ENCODE results near the gene FBXO31. TPM values are rescaled to one million over a fixed set of nuclear protein-coding genes. Genes with fewer than 3 reads are reported as not detected.
"Not testable (repeated sequence)": the region's sequence is repeated elsewhere in the genome, so short reads cannot be mapped to it uniquely, and the experiment has no call there.

The FBXO31 gene
- total and polyA plus RNA-seq, 3 experiments from 2014 or later, result 27.4 to 40.9 (median 35.6) TPM

DNA sequence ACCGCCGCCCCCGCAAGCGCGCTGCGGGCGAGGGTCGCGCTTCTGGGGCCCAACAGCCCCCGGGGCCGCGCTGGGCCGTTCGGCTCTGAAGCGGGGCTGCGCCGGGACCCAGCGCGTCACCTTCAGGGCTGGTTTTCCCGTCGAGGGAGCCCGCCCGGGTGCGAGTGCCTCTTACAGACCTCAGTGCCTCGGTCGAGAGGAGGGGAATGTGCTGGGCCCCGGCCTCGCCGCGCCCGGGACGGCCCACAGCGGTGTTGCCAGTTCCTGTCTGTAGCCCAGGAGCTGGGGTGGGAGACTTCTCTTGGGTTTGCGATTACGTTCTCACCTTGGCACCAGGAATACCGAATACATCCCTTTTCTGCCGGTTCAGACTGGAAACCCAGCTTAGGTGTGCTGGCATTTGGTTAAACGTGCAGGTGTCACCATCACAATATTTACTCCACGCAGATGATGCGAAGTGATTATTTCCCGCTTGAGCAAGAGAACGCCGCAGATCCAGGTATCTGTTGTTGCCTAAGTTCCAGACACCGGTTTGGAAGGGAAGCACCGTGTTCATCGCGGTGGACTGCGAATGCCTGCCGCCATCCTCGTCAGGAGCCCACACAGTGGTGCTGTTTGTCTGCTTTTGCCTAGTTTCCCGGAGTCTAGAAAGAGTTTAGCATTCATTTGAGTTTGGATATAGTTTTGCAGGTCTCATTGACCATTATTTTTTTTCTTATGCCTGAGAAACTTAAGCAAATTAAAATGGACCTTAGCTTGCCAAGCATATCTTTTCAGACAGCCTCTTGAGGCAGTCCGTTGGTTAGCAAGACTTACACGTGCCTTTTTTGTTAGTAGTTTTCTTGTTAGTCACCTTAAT, 9.5 kb upstream of the FBXO31 start:
- Histone ChIP-seq H3K27ac (ENCODE audit: low read depth, low read length) (peak overlapping the region; percentile 49), H3K9me3 (ENCODE audit: low read length) (no peaks in the 10 kb centered on the region), H3K4me3 (ENCODE audit: low read length) (peak overlapping the region; percentile 49), H3K27me3 (ENCODE audit: insufficient read depth, low read length, poor library complexity, severe bottlenecking) (no peaks in the 10 kb centered on the region), H3K4me1 (ENCODE audit: insufficient read depth, low read length) (peaks cover 40% of the 10 kb centered on the region), H3K36me3 (ENCODE audit: insufficient read depth, low read length) (peaks cover 5% of the 10 kb centered on the region)
- ChIA-PET POLR2A (interaction anchor here (2.5 to 3.5 kb wide), 2 partner anchors 10 to 76 kb away, joined by 11 to 38 read pairs; partner anchors contain the start of genes C16orf95 and FBXO31), CTCF (interaction anchor here (1.8 to 4.6 kb wide), 3 partner anchors 10 to 76 kb away, joined by 4 to 41 read pairs (median 30); partner anchors contain the start of genes C16orf95 and FBXO31)
- Mint-ChIP-seq H3K9me3 (no peaks in the 10 kb centered on the region), H3K27ac (peak overlapping the region; percentile 87 to 98 (median 94)), H3K4me3 (peak overlapping the region; percentile 91 to 95 (median 92)), H3K27me3 (no peaks in the 10 kb centered on the region), H3K4me1 (peaks cover 39 to 65% (median 52%) of the 10 kb centered on the region in 3 donors), H3K36me3 (peaks cover 0 to 26% (median 4%) of the 10 kb centered on the region in 3 donors)
- DNase-seq, result peak; percentile 27 to 61 (median 41)

DNA sequence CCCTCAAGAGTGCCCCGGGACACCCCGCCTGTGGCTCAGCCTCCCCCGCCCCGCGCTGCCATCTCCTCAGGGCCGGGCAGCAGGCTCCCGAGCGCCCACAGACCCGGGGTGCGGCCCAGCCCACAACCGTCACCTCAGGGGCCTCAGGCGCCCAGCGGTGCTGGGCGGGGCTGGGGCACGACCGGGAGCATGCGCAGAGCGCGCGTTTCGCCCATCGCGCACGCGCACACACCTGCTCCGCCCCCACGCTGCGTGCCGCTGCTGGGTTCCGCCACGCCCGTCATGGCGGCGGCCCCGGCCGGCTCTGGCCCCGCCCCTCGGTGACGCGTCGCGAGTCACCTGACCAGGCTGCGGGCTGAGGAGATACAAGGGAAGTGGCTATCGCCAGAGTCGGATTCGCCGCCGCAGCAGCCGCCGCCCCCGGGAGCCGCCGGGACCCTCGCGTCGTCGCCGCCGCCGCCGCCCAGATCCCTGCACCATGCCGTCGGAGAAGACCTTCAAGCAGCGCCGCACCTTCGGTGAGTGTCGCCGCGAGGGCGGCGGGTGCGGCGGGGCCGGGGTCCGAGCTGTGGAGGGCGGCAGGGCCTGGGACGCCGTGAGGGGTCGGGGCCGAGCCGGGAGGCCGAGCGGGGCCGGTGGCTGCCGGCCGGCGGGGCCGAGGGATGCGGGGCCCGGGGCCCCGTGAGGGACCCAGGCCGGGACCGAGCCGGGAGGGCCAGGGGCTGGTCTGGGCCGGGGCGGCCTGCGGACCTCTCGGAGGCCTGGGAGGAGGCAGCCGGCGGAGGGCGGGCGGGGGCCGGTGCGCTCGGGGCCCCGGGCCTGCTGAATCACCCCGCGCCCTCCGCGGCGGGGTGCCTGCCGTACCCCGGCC, 8.6 kb upstream of the FBXO31 start, which contains the start of gene MAP1LC3B:
Gene MAP1LC3B (plus strand): TSS at position 387 of the 871 bp plus-strand sequence. CDS start 92 bp downstream, at position 479.
- Histone ChIP-seq H3K27me3 (ENCODE audit: insufficient read depth, low read length, poor library complexity, severe bottlenecking) (no peaks in the 10 kb centered on the region), H3K27ac (ENCODE audit: low read depth, low read length) (peak within 1 kb of the TSS; percentile 85), H3K36me3 (ENCODE audit: insufficient read depth, low read length) (peaks cover 5% of the 10 kb centered on the region), H3K9me3 (ENCODE audit: low read length) (no peaks in the 10 kb centered on the region), H3K4me3 (ENCODE audit: low read length) (peak within 1 kb of the TSS; percentile 53), H3K4me1 (ENCODE audit: insufficient read depth, low read length) (peaks cover 49% of the 10 kb centered on the region)
- DNase-seq, result peak; percentile 96 to 100 (median 98)
- peak within 1 kb of the TSS; percentile 89 to 98 (median 94) for H3K27ac Mint-ChIP-seq
- no peaks in the 10 kb centered on the region for H3K27me3 Mint-ChIP-seq
- H3K4me3 Mint-ChIP-seq, result peak within 1 kb of the TSS; percentile 91 to 95 (median 92)
- ChIA-PET POLR2A (interaction anchor here (2.5 to 3.5 kb wide), 2 partner anchors 9 to 75 kb away, joined by 11 to 38 read pairs; partner anchors contain the start of genes C16orf95 and FBXO31), CTCF (interaction anchor here (3.9 to 4.6 kb wide), 2 partner anchors 10 to 75 kb away, joined by 30 to 41 read pairs; partner anchors contain the start of genes C16orf95 and FBXO31)
- no peaks in the 10 kb centered on the region for H3K9me3 Mint-ChIP-seq
- H3K4me1 Mint-ChIP-seq, result peaks cover 48 to 65% (median 60%) of the 10 kb centered on the region in 3 donors
- H3K36me3 Mint-ChIP-seq, result peaks cover 0 to 22% (median 4%) of the 10 kb centered on the region in 3 donors

DNA sequence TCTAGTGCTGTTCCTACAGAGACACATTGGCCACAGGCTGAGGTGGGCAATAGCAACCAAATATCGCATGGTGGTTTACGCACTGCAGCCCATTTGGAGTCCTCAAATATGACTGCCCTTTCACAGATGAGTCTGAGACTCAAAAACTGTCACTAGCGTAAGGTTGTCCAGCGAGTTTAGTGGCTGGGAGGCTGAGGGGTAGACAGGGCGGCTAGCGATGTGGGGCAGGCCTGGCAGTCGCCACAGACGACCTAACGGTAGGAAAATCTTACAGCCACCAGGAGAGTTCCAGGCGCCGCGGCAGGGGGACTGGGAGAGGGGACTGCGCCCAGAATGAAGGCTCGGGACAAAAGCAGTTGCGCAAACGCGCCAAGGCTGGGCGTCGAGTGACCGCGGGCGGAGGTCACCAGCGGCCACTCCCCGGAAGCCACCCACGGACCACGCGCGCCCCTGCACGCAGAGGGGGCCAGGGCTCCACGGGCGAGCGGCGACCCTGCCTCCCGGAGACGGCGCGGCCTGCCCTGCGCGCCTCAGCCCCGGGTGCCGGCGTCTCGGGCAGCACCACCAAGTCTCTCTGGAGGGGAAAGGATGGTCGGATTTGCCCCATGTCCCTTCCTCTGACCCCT, 7.9 kb upstream of the FBXO31 start:
- Mint-ChIP-seq H3K4me1 (peaks cover 50 to 65% (median 60%) of the 10 kb centered on the region in 3 donors), H3K27me3 (no peaks in the 10 kb centered on the region), H3K9me3 (no peaks in the 10 kb centered on the region), H3K27ac (peak overlapping the region; percentile 78 to 94 (median 90)), H3K4me3 (peak overlapping the region; percentile 79 to 93 (median 83)), H3K36me3 (peaks cover 0 to 19% (median 2%) of the 10 kb centered on the region in 3 donors)
- peaks cover 5% of the 10 kb centered on the region for H3K36me3 ChIP-seq (ENCODE audit: insufficient read depth, low read length)
- no peaks in the 10 kb centered on the region for H3K9me3 ChIP-seq (ENCODE audit: low read length)
- no peak for DNase-seq
- H3K27ac ChIP-seq (ENCODE audit: low read depth, low read length), result peak overlapping the region; percentile 85
- peaks cover 54% of the 10 kb centered on the region for H3K4me1 ChIP-seq (ENCODE audit: insufficient read depth, low read length)
- H3K27me3 ChIP-seq (ENCODE audit: insufficient read depth, low read length, poor library complexity, severe bottlenecking), result no peaks in the 10 kb centered on the region
- CTCF ChIA-PET, result no interaction called here
- POLR2A ChIA-PET, result no interaction called here
- peak overlapping the region; percentile 53 for H3K4me3 ChIP-seq (ENCODE audit: low read length)

DNA sequence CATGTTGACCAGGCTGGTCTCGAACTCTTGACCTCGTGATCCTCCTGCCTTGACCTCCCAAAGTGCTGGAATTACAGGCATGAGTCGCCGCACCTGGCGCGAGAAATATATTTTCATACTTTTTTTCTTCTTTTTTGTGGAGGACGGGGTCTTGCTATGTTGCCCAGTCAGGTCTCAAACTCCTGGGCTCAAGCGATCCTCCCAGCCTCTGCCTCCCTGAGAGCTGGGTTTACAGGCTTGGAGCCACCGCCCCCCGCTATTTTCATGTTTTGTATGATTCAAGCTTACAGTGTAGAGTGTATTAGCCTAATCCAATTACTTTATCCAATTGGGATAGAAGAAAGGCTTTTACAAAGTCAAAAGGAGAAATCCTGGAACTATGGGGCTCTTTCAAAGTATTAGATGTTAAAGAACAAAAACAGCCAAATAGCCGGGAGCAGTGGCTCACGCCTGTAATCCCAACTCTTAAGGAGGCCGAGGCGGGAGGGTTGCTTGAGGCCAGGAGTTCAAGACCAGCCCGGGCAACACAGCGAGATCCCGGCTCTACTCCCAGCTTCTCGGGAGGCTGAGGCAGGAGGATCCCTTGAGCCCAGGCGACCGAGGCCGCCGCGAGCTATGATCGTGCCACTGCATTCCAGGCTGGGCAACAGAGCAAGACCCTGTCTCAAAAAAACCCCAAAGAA, 7.2 kb upstream of the FBXO31 start:
- Mint-ChIP-seq H3K36me3 (peaks cover 0 to 18% (median 2%) of the 10 kb centered on the region in 3 donors), H3K4me1 (peaks cover 53 to 67% (median 63%) of the 10 kb centered on the region in 3 donors), H3K27me3 (no peaks in the 10 kb centered on the region), H3K27ac (peak overlapping the region in 6 of 8 donors; percentile 78 to 92 (median 84)), H3K4me3 (peak overlapping the region; percentile 79 to 93 (median 83)), H3K9me3 (no peaks in the 10 kb centered on the region)
- no peak for DNase-seq
- Histone ChIP-seq H3K36me3 (ENCODE audit: insufficient read depth, low read length) (peaks cover 5% of the 10 kb centered on the region), H3K4me3 (ENCODE audit: low read length) (peak overlapping the region; percentile 53), H3K27ac (ENCODE audit: low read depth, low read length) (peak overlapping the region; percentile 85), H3K4me1 (ENCODE audit: insufficient read depth, low read length) (peaks cover 54% of the 10 kb centered on the region), H3K27me3 (ENCODE audit: insufficient read depth, low read length, poor library complexity, severe bottlenecking) (no peaks in the 10 kb centered on the region), H3K9me3 (ENCODE audit: low read length) (no peaks in the 10 kb centered on the region)
- POLR2A ChIA-PET, result no interaction called here
- CTCF ChIA-PET, result no interaction called here

DNA sequence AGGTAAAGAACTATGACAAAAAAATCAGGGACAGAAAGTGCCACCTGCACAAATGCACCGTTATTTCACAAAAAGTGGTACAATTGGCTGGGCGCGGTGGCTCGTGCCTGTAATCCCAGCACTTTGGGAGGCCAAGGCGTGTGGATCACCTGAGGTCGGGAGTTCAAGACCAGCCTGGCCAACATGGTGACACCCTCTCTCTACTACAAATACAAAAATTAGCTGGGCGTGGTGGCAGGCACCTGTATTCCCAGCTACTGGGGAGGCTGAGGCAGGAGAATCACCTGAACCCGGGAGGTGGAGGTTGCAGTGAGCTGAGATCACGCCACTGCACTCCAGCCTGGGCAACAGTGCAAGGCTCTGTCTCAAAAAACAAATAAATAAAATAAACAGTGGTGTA, 6.3 kb upstream of the FBXO31 start:
- H3K36me3 ChIP-seq (ENCODE audit: insufficient read depth, low read length); H3K9me3 Mint-ChIP-seq; CTCF ChIA-PET; H3K27ac ChIP-seq (ENCODE audit: low read depth, low read length); H3K9me3 ChIP-seq (ENCODE audit: low read length); H3K4me3 ChIP-seq (ENCODE audit: low read length); H3K27me3 ChIP-seq (ENCODE audit: insufficient read depth, low read length, poor library complexity, severe bottlenecking); DNase-seq; POLR2A ChIA-PET; H3K27me3 Mint-ChIP-seq: not testable (repeated sequence)
- peak overlapping the region in 6 of 8 donors; percentile 29 to 95 (median 68) for H3K27ac Mint-ChIP-seq
- peaks cover 47% of the 10 kb centered on the region for H3K4me1 ChIP-seq (ENCODE audit: insufficient read depth, low read length)
- H3K4me3 Mint-ChIP-seq, result peak overlapping the region in 3 of 7 donors; percentile 15 to 54 (median 48)
- peaks cover 48 to 65% (median 56%) of the 10 kb centered on the region in 3 donors for H3K4me1 Mint-ChIP-seq
- peaks cover 0 to 12% (median 2%) of the 10 kb centered on the region in 3 donors for H3K36me3 Mint-ChIP-seq

DNA sequence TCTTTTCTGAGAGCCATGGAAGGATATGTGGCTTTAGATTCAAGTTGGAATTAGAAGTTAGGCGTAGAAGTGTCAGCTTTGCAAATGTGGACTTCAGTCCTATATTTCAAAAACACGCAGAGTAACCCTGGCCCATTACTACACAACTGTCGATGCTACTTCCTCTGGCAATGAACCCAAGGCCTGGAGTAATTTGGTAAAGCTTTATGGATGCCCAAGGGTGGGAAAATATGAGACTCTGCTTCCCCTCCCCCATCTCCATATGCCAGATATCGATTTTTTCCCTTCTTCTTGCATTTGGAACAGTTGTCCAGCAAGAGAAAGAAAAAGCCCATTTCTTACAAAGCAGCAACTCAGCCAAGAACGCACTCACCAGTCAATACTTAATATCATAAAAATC, 5.7 kb upstream of the FBXO31 start:
- Histone ChIP-seq H3K4me1 (ENCODE audit: insufficient read depth, low read length) (peaks cover 48% of the 10 kb centered on the region), H3K9me3 (ENCODE audit: low read length) (no peaks in the 10 kb centered on the region), H3K27me3 (ENCODE audit: insufficient read depth, low read length, poor library complexity, severe bottlenecking) (no peaks in the 10 kb centered on the region), H3K4me3 (ENCODE audit: low read length) (no peak overlapping the region), H3K27ac (ENCODE audit: low read depth, low read length) (peak overlapping the region; percentile 77), H3K36me3 (ENCODE audit: insufficient read depth, low read length) (no peaks in the 10 kb centered on the region)
- H3K4me1 Mint-ChIP-seq, result peaks cover 45 to 63% (median 50%) of the 10 kb centered on the region in 3 donors
- CTCF ChIA-PET, result interaction anchor here (1.2 to 2.1 kb wide), 2 partner anchors 65 to 67 kb away, joined by 4 to 7 read pairs; no protein-coding TSS in a partner anchor
- H3K27me3 Mint-ChIP-seq, result no peaks in the 10 kb centered on the region
- POLR2A ChIA-PET, result no interaction called here
- H3K4me3 Mint-ChIP-seq, result peak overlapping the region in 2 of 7 donors; percentile 15 to 54
- H3K9me3 Mint-ChIP-seq, result no peaks in the 10 kb centered on the region
- no peak for DNase-seq
- peak overlapping the region; percentile 24 to 95 (median 72) for H3K27ac Mint-ChIP-seq
- peaks cover 0 to 10% (median 0%) of the 10 kb centered on the region in 3 donors for H3K36me3 Mint-ChIP-seq

DNA sequence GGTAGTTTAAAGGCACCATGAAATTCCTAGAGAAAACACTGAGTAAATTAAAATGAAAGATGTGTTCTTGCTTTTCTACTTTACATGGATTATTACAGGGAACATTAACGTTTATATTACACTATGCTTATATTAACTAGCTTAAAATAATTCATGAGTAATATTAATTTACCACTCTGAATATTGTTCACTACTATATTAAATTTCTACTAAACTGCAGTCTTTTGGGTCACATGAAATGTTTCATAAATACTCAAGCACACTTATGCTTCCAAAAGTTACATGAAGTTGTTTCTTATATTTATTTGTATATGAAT, 5.2 kb upstream of the FBXO31 start:
- H3K36me3 ChIP-seq (ENCODE audit: insufficient read depth, low read length), result no peaks in the 10 kb centered on the region
- no peaks in the 10 kb centered on the region for H3K9me3 ChIP-seq (ENCODE audit: low read length)
- POLR2A ChIA-PET, result no interaction called here
- H3K27ac ChIP-seq (ENCODE audit: low read depth, low read length), result peak overlapping the region; percentile 77
- H3K4me1 ChIP-seq (ENCODE audit: insufficient read depth, low read length), result peaks cover 43% of the 10 kb centered on the region
- Mint-ChIP-seq H3K27ac (peak overlapping the region; percentile 90 to 98 (median 95)), H3K4me3 (peak overlapping the region; percentile 58 to 84 (median 70)), H3K4me1 (peaks cover 42 to 61% (median 45%) of the 10 kb centered on the region in 3 donors), H3K9me3 (peaks cover 0 to 3% (median 3%) of the 10 kb centered on the region in 5 donors), H3K36me3 (peaks cover 0 to 12% (median 0%) of the 10 kb centered on the region in 3 donors), H3K27me3 (peaks cover 0 to 4% of the 10 kb centered on the region in 2 donors)
- no peaks in the 10 kb centered on the region for H3K27me3 ChIP-seq (ENCODE audit: insufficient read depth, low read length, poor library complexity, severe bottlenecking)
- no peak for DNase-seq
- CTCF ChIA-PET, result interaction anchor here (0.7 to 2.1 kb wide), 5 partner anchors 13 to 247 kb away, joined by 3 to 7 read pairs (median 3); no protein-coding TSS in a partner anchor
- peak overlapping the region; percentile 26 for H3K4me3 ChIP-seq (ENCODE audit: low read length)

All from CD8-positive, alpha-beta memory T cell (primary cell).